Endodermal cell (in vitro differentiated cells): ENCODE measurements around the gene METAP2. TPM values are rescaled to one million over a fixed set of nuclear protein-coding genes. Genes with fewer than 3 reads are reported as not detected.

Experiments used
- DNase-seq: peaks from one replicate; pipeline ENCODE4 v3.0.0-alpha.2; 2017
- H3K27ac ChIP-seq: 2 replicates; pipeline ENCODE4 v1.5.1; 2013; ENCODE audit warnings: mild to moderate bottlenecking, low read depth, low read length, moderate library complexity
- H3K27me3 ChIP-seq: 2 replicates; pipeline ENCODE4 v1.6.1; 2013; ENCODE audit warnings: mild to moderate bottlenecking, low read length, moderate library complexity; ENCODE audit not compliant: insufficient read depth, control insufficient read depth, poor library complexity, severe bottlenecking
- H3K36me3 ChIP-seq: 2 replicates; pipeline ENCODE4 v1.7.0; 2013; ENCODE audit warnings: mild to moderate bottlenecking, low read length, moderate library complexity; ENCODE audit not compliant: control insufficient read depth, insufficient read depth
- H3K4me1 ChIP-seq: one replicate; pipeline ENCODE4 v1.7.0; 2013; ENCODE audit warnings: low read length; ENCODE audit not compliant: control insufficient read depth, insufficient read depth
- H3K4me3 ChIP-seq: 2 replicates; pipeline ENCODE4 v1.5.1; 2013; ENCODE audit warnings: mild to moderate bottlenecking, low read length, moderate library complexity
- H3K9ac ChIP-seq: 2 replicates; pipeline ENCODE4 v1.6.1; 2013; ENCODE audit warnings: mild to moderate bottlenecking, low read length, moderate library complexity; ENCODE audit not compliant: poor library complexity, severe bottlenecking; ENCODE audit errors: extremely low read depth
- H3K9me3 ChIP-seq: 2 replicates; pipeline ENCODE4 v1.6.1; 2013; ENCODE audit warnings: mild to moderate bottlenecking, low read length, moderate library complexity; ENCODE audit not compliant: control insufficient read depth
- H3K27ac Mint-ChIP-seq: 2 replicates; pipeline ENCODE4 v1.8.0; 2020; ENCODE audit warnings: mixed read lengths
- H3K27me3 Mint-ChIP-seq: 2 replicates; pipeline ENCODE4 v1.8.0; 2021; ENCODE audit warnings: mild to moderate bottlenecking, mixed read lengths; ENCODE audit not compliant: insufficient read depth
- H3K36me3 Mint-ChIP-seq: 2 replicates; pipeline ENCODE4 v1.8.0; 2020; ENCODE audit warnings: low read depth, mixed read lengths
- H3K4me1 Mint-ChIP-seq: 2 replicates; pipeline ENCODE4 v1.8.0; 2020; ENCODE audit warnings: mixed read lengths
- H3K4me3 Mint-ChIP-seq: 2 replicates; pipeline ENCODE4 v1.8.0; 2020; ENCODE audit warnings: mild to moderate bottlenecking, moderate library complexity, mixed read lengths
- H3K9me3 Mint-ChIP-seq: 2 replicates; pipeline ENCODE4 v1.8.0; 2020; ENCODE audit warnings: mild to moderate bottlenecking, mixed read lengths
- WGBS, 2 experiments: methylation state at CpG; one replicate each; pipeline versions ENCODE4 v1.1.5 to v1.1.7; 2013; ENCODE audit warnings: missing lambda C conversion rate in 2 of 2, mixed read lengths in 1 of 2; ENCODE audit not compliant: insufficient coverage in 1 of 2, insufficient read length in 1 of 2; 5-methylcytosine and 5-hydroxymethylcytosine counted together
- total RNA-seq, 2 donors: library from RNA; stranded (reverse); fragmentation: NEBNext Ultra II Directional in 1 of 2; extraction: Animal tissue kit (Norgen Biotek cat#: 25700) in 1 of 2; gene quantifications; 2 replicates in 1 of 2; 3 replicates in 1 of 2; pipeline ENCODE4 v1.2.1, GENCODE V29; 2021
- TF ChIP-seq, protein P1 (sequence below): fragments of 200-600 bp; sonication (generic); conservative IDR thresholded peaks from 2 replicates; pipeline ENCODE4 v1.5.0; 2021; ENCODE audit warnings: antibody characterized with exemption, mild to moderate bottlenecking

Gene METAP2
- total RNA-seq, 2 donors from 2014 or later, result 137 to 152 TPM

DNA sequence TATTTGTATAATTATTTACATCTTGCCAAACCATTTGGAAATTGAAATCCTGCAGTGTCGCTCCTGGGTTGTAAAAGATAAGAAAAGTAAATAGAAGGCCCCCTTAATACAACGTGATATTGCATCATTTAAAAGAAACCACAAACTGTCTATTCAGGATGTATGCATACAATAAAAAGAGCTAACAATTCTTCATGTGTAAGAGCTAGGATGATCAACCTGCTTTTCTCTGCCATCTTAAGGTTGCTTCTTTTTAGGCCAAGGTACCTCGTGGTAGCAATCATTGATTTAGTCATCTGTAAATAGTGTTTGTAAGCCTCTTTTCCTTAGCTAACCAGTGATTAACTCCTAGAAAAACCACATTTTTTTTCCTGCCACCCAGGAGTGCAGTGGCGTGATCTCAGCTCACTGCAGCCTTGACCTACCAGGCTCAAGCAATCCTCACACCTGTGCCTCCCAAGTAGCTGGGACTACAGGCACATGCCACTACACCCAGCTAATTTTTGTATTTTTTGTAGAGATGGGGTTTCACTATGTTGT is 80.7 kb downstream of the METAP2 start:
- Mint-ChIP-seq H3K9me3 (peaks cover 4% of the 10 kb centered on the region), H3K36me3 (peaks cover under 1% of the 10 kb centered on the region)

DNA sequence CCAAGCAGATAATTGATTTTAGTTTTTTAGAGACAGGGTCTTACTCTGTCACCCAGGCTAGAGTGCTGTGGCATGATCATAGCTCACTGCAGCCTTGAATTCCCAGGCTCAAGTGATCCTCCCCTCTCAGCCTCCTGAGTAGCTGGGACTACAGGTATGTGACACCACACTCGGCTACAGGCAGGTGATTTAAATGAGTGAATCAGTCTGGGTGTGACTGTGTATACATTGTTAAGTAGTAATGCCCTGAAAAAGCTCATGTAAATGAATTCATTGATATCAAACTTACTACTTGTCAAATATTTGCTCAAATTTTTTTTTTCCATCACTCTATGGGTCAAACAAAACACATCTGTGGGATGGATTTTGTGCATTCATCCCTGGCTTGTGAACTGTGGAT is 83.7 kb downstream of the METAP2 start:
- no peak overlapping the region for H3K27ac ChIP-seq
- H3K9me3 Mint-ChIP-seq, result no peaks in the 10 kb centered on the region
- H3K9ac ChIP-seq, result no peak overlapping the region
- H3K36me3 ChIP-seq, result no peaks in the 10 kb centered on the region
- H3K4me1 Mint-ChIP-seq, result peaks cover 8% of the 10 kb centered on the region
- H3K27me3 ChIP-seq, result no peaks in the 10 kb centered on the region
- no peak overlapping the region for H3K27ac Mint-ChIP-seq
- 100% methylated on average over 1 of the region's 1 CpG; no CpG with 5 or more reads in 1 of the 2 experiments for WGBS, 2 experiments
- no peak for DNase-seq
- no peaks in the 10 kb centered on the region for H3K27me3 Mint-ChIP-seq
- H3K36me3 Mint-ChIP-seq, result no peaks in the 10 kb centered on the region
- H3K4me1 ChIP-seq, result no peaks in the 10 kb centered on the region
- H3K9me3 ChIP-seq, result no peaks in the 10 kb centered on the region
- no peak overlapping the region for H3K4me3 Mint-ChIP-seq
- no peak overlapping the region for H3K4me3 ChIP-seq
- TF ChIP-seq, protein P1, sequence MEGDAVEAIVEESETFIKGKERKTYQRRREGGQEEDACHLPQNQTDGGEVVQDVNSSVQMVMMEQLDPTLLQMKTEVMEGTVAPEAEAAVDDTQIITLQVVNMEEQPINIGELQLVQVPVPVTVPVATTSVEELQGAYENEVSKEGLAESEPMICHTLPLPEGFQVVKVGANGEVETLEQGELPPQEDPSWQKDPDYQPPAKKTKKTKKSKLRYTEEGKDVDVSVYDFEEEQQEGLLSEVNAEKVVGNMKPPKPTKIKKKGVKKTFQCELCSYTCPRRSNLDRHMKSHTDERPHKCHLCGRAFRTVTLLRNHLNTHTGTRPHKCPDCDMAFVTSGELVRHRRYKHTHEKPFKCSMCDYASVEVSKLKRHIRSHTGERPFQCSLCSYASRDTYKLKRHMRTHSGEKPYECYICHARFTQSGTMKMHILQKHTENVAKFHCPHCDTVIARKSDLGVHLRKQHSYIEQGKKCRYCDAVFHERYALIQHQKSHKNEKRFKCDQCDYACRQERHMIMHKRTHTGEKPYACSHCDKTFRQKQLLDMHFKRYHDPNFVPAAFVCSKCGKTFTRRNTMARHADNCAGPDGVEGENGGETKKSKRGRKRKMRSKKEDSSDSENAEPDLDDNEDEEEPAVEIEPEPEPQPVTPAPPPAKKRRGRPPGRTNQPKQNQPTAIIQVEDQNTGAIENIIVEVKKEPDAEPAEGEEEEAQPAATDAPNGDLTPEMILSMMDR, result no peak

More for the DNA sequence above, 80.7 kb downstream of the METAP2 start:
- Mint-ChIP-seq H3K27me3 (peaks cover 4% of the 10 kb centered on the region), H3K4me3 (no peak overlapping the region), H3K4me1 (peaks cover 19% of the 10 kb centered on the region), H3K27ac (no peak overlapping the region)
- Histone ChIP-seq H3K36me3 (no peaks in the 10 kb centered on the region), H3K27ac (no peak overlapping the region), H3K9me3 (peaks cover 6% of the 10 kb centered on the region), H3K9ac (no peak overlapping the region), H3K27me3 (no peaks in the 10 kb centered on the region), H3K4me3 (no peak overlapping the region), H3K4me1 (peaks cover 3% of the 10 kb centered on the region)
- TF ChIP-seq, protein P1, result no peak
- 76 to 100% methylated on average over 2 to 3 of the region's 4 CpGs for WGBS, 2 experiments
- DNase-seq, result no peak

Other genes with a start within 250 kb of the METAP2 start
- 10 to 100 TPM; 17.5 to 30.8 TPM for gene USP44, start 77.3 kb downstream of the METAP2 start, total RNA-seq